NCI-H1436 (cell line): Measurements from ENCODE around the gene DBX2.
"Not testable (repeated sequence)": the region's sequence is repeated elsewhere in the genome, so short reads cannot be mapped to it uniquely, and the experiment has no call there.

ENCODE experiments used
- DNase-seq: peaks from one replicate; lab custom pipeline; 2025; lab: John Stamatoyannopoulos, UW

Gene DBX2

GRCh38 chr12:45050751-45051571 lies at the start of gene DBX2:
Gene DBX2 (minus strand): TSS chr12:45051099. CDS start chr12:45050927, 172 bp downstream.
- DNase-seq, result no peak

GRCh38 chr12:45098766-45099165 lies 47.9 kb upstream of the DBX2 start:
- DNase-seq, result no peak

- DNase-seq, result not testable (repeated sequence)
Measured at GRCh38 chr12:45095417-45095816, 44.5 kb upstream of the DBX2 start.

- DNase-seq, result no peak
Measured at GRCh38 chr12:45093051-45093450, 42.2 kb upstream of the DBX2 start.

- no peak for DNase-seq
Measured at GRCh38 chr12:45089411-45090075, 38.6 kb upstream of the DBX2 start.

- no peak for DNase-seq
Measured at GRCh38 chr12:45088608-45089007, 37.7 kb upstream of the DBX2 start.

GRCh38 chr12:45084248-45084647 lies 33.3 kb upstream of the DBX2 start:
- DNase-seq, result not testable (repeated sequence)

- no peak for DNase-seq
Measured at GRCh38 chr12:45077251-45077650, 26.4 kb upstream of the DBX2 start.

- no peak for DNase-seq
Measured at GRCh38 chr12:45076417-45077026, 25.6 kb upstream of the DBX2 start.

GRCh38 chr12:45075587-45076282 lies 24.8 kb upstream of the DBX2 start:
- DNase-seq, result no peak

GRCh38 chr12:45065125-45065626 lies 14.3 kb upstream of the DBX2 start:
- no peak for DNase-seq

- no peak for DNase-seq
Measured at GRCh38 chr12:45060976-45061375, 10.1 kb upstream of the DBX2 start.

GRCh38 chr12:45051572-45052125 lies 750 bp upstream of the DBX2 start:
- no peak for DNase-seq

GRCh38 chr12:45049912-45050750 lies 768 bp downstream of the DBX2 start:
- no peak for DNase-seq

GRCh38 chr12:45042599-45042998 lies 8.3 kb downstream of the DBX2 start:
- no peak for DNase-seq

GRCh38 chr12:45040977-45041376 lies 9.9 kb downstream of the DBX2 start:
- DNase-seq, result no peak

GRCh38 chr12:45039757-45040156 lies 11.1 kb downstream of the DBX2 start:
- no peak for DNase-seq

- no peak for DNase-seq
Measured at GRCh38 chr12:45034861-45035265, 16.0 kb downstream of the DBX2 start.

- DNase-seq, result no peak
Measured at GRCh38 chr12:45017916-45018315, 33.0 kb downstream of the DBX2 start.

- DNase-seq, result no peak
Measured at GRCh38 chr12:45014396-45014795, 36.5 kb downstream of the DBX2 start.

- no peak for DNase-seq
Measured at GRCh38 chr12:45012749-45013148, 38.1 kb downstream of the DBX2 start.
